Mucosa of descending colon (tissue), 3 donors: ENCODE data around the gene ASB7. TPM values are rescaled to one million over a fixed set of nuclear protein-coding genes. Genes with fewer than 3 reads are reported as not detected.
"Not testable (repeated sequence)": the region's sequence is repeated elsewhere in the genome, so short reads cannot be mapped to it uniquely, and the experiment has no call there.

ENCODE experiments used
- ATAC-seq: fragments of 200-7000 bp; cut with Tn5 transposase; one replicate; pipeline ENCODE4 v1.9.1; 2020; ENCODE audit warnings: mild to moderate bottlenecking, moderate library complexity
- DNase-seq, 3 donors: peaks; one replicate each; pipeline ENCODE4 v3.0.0-alpha.2; 2020
- H3K36me3 ChIP-seq: fragments of 200-600 bp; one replicate; pipeline ENCODE4 v1.8.0; 2021; ENCODE audit warnings: low read depth, mild to moderate bottlenecking
- H3K4me1 ChIP-seq: fragments of 200-600 bp; one replicate; pipeline ENCODE4 v1.8.0; 2021; ENCODE audit warnings: low read depth, mild to moderate bottlenecking
- H3K4me3 ChIP-seq: fragments of 200-600 bp; one replicate; pipeline ENCODE4 v1.8.0; 2021; ENCODE audit warnings: mild to moderate bottlenecking
- H3K9me3 ChIP-seq: fragments of 200-600 bp; one replicate; pipeline ENCODE4 v1.8.0; 2021; ENCODE audit warnings: mild to moderate bottlenecking
- intact Hi-C, 2 donors: fragments of 100-400 bp; cut with DNase I in 1 of 2; cut with micrococcal nuclease in 1 of 2; formaldehyde crosslinking; loops; one replicate each; pipeline versions ENCODE4 v1.11.0 to v1.11.1; 2022; cut with DNase I, micrococcal nuclease
- total RNA-seq, 3 donors: library from RNA; stranded (reverse); fragmentation: NEBNext Ultra II Directional in 2 of 3; extraction: Animal tissue kit (Norgen Biotek cat#: 25700) in 2 of 3; gene quantifications; one replicate each; pipeline versions ENCODE4 v1.2.1 to v1.2.4, GENCODE V29; 2021 to 2023
- TF ChIP-seq, protein P1 (sequence below): fragments of 200-600 bp; IDR thresholded peaks from one replicate; pipeline ENCODE4 v1.8.0; 2022; ENCODE audit warnings: antibody characterized with exemption, mild to moderate bottlenecking
- donor health status: DM: no; HTN: no; CAD: no; lungs with moderate emphysema.
- donor health status: DM: no; HTN: no; CAD: no.
- donor health status: DM: no; HTN: yes; CAD: no.

ASB7 gene
- total RNA-seq, 3 donors from 2014 or later, result 20.1 to 23.5 (median 22.2) TPM

DNA sequence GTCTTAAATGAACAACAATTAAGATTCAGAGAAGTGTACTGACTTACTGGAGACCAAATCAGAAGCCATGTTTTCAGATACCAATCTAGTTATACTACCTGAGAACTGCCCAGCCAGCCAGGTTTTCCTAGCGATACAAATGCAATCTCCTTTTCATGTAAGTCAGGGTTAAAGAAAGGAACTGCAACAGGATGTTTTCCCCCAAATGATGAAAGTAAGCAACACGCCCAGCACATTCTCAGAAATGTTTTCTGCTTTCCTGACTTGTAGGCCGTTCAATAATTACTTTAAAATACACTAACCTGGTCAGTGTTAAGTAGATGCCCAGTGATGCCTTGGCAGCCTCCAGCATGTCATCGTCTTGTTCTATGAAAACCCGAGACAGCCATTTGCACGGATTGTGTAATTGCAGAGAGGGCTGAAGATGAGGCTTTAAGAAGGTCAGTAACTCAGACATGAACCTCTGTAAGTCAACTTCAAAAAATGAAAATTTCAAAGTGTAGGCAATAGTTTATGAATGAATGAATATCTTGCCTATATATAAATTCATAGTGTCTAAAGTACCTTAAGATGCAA, 30.7 kb upstream of the ASB7 start:
- ATAC-seq, result no peak
- no peaks in the 10 kb centered on the region for H3K4me1 ChIP-seq
- no peak for DNase-seq
- no peak overlapping the region for H3K4me3 ChIP-seq
- H3K9me3 ChIP-seq, result no peaks in the 10 kb centered on the region
- no peaks in the 10 kb centered on the region for H3K36me3 ChIP-seq
- TF ChIP-seq, protein P1, sequence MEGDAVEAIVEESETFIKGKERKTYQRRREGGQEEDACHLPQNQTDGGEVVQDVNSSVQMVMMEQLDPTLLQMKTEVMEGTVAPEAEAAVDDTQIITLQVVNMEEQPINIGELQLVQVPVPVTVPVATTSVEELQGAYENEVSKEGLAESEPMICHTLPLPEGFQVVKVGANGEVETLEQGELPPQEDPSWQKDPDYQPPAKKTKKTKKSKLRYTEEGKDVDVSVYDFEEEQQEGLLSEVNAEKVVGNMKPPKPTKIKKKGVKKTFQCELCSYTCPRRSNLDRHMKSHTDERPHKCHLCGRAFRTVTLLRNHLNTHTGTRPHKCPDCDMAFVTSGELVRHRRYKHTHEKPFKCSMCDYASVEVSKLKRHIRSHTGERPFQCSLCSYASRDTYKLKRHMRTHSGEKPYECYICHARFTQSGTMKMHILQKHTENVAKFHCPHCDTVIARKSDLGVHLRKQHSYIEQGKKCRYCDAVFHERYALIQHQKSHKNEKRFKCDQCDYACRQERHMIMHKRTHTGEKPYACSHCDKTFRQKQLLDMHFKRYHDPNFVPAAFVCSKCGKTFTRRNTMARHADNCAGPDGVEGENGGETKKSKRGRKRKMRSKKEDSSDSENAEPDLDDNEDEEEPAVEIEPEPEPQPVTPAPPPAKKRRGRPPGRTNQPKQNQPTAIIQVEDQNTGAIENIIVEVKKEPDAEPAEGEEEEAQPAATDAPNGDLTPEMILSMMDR, result no peak
- intact Hi-C loops, result no loop called here

DNA sequence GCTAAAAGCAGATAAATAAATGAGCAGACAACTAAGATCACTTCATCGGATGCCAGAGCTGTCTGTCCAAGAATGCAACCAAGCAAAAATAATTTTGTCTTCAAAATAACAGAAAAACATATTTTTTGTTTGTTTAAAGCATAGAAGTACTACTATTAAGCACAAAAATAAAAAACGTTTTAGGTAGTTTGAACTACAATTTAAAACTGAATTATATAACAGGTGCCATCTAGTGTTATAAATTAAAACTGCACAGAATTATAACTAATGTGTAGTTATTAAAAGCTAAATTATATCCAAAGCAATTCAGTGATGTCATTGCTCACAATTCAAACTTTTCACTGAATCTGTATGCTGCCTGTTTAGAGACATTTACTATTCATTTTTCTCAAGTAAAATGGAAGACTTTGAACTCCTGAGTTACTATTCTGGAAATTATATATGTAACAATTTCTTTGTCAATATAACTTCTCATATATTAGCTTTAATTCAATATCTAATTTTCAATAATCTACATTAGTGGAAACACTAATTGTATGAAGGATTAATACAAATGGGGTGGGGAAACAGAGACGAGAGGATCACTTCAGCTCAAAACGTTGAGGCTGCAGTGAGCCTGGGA, 29.9 kb upstream of the ASB7 start:
- Histone ChIP-seq H3K4me3 (no peak overlapping the region), H3K9me3 (no peaks in the 10 kb centered on the region), H3K4me1 (no peaks in the 10 kb centered on the region), H3K36me3 (no peaks in the 10 kb centered on the region)
- ATAC-seq (no peak), DNase-seq (no peak)
- intact Hi-C loops, result no loop called here
- TF ChIP-seq, protein P1, result no peak

DNA sequence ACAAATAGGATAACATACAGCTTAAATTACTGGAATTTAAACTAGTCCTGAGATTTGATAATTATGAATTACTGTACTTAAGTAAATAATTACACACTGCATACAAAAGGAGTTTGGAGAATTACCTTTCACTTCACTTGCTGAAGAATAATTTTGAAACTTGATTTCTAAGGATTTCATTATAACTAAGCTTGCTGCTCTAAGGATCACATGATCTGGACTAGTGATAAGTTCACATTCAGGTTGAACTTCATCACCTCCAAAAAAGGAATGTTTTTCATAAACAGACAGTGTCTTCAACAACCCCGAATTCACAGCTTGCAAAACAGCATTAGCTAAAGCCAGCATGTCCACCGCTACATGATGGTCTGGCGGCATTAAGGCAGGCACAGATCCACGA, 28.9 kb upstream of the ASB7 start:
- DNase-seq, result no peak
- intact Hi-C loops, result no loop called here

DNA sequence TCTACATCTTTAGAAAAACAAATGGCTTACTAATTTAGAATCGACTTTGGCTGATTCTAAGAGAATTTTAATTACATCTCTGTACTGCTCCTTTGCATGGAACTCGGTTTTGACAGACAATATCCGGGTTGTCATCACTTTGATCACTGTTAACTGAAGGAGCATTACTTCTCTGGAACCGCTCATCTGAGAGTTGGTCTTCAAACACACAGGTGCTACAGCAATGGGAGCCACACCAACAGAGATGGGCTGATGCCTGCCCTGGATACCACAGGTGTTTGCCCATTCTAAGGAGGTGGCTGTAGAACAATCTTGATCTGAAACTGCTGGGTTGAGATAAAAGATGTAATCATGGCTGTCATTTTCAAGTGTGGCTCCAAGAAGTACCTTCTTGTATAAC, 22.0 kb upstream of the ASB7 start:
- Histone ChIP-seq H3K36me3 (no peaks in the 10 kb centered on the region), H3K4me1 (no peaks in the 10 kb centered on the region), H3K4me3 (no peak overlapping the region), H3K9me3 (no peaks in the 10 kb centered on the region)
- intact Hi-C loops, result no loop called here
- no peak for ATAC-seq
- no peak for DNase-seq
- TF ChIP-seq, protein P1, result no peak

More for the DNA sequence above, 28.9 kb upstream of the ASB7 start:
- TF ChIP-seq, protein P1, result no peak
- H3K4me3 ChIP-seq, result no peak overlapping the region
- ATAC-seq, result no peak
- no peaks in the 10 kb centered on the region for H3K4me1 ChIP-seq
- H3K9me3 ChIP-seq, result no peaks in the 10 kb centered on the region
- H3K36me3 ChIP-seq, result no peaks in the 10 kb centered on the region

DNA sequence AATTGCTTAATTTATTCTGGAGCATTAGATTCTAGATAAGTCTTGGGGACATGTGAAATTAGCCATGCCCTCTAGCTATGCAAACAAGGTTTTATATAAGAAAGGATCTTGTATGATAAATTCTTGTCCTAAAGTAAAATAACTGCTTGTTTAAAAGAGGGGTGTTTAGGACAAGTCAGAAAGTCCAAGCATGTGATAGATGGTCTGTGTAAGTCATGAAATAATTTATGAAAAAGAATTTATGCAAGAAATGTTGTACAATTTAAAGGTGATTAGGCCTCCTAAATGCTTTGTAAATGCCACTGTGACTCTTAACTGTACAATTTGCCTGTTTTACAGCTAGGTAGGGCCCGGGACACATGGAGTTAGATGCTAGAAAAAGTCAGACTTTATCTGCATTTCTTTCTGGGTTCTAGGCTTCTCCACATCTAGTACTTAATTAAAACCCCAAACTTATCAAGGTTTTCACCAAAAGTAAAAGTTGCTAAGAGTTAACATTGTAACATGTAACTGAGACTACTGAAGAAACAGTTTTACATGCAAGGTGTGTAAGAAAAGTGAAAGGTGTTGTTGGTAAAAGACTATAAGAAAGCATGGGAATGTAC, 13.6 kb upstream of the ASB7 start:
- DNase-seq, result no peak
- H3K9me3 ChIP-seq, result peaks cover 25% of the 10 kb centered on the region
- no peak for ATAC-seq
- intact Hi-C loops, result no loop called here
- no peaks in the 10 kb centered on the region for H3K4me1 ChIP-seq
- H3K4me3 ChIP-seq, result no peak overlapping the region
- TF ChIP-seq, protein P1, result no peak
- no peaks in the 10 kb centered on the region for H3K36me3 ChIP-seq

DNA sequence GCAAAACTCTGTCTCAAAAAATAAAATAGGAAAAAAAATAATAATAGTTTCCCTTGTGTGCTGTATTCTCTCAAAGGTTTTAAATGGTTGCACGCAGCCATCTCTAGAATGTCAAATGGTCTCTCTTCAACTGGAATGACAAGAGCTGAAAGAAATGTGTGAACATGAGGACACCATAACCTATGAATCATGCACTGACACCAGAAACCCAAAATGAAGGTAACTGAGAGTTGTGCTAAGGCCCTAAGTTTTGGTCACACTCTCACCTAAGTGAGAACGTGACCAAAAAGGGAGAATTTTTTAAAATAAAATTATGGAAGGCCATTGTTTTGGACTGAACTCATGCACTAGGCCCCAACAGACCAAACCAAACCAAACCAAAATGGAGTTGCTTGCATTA, 11.2 kb upstream of the ASB7 start:
- H3K4me3 ChIP-seq, DNase-seq, intact Hi-C loops, H3K4me1 ChIP-seq, H3K36me3 ChIP-seq, ATAC-seq: not testable (repeated sequence)
- H3K9me3 ChIP-seq, result peaks cover 25% of the 10 kb centered on the region
